SU-DHL-6 (cell line): Measurements from ENCODE around the gene GKN2.

Experiments
- CTCF ChIP-seq: fragments of 200-600 bp; sonication (generic); IDR thresholded peaks from one replicate; pipeline ENCODE4 v1.5.1; 2017; ENCODE audit warnings: antibody characterized with exemption, mild to moderate bottlenecking, low read length, moderate library complexity; ENCODE audit not compliant: insufficient read depth, poor library complexity, severe bottlenecking
- EZH2phosphoT487 ChIP-seq: fragments of 200-600 bp; sonication (generic), shearing (Covaris generic); conservative IDR thresholded peaks from 2 replicates; pipeline ENCODE4 v1.6.1; 2018; ENCODE audit warnings: mild to moderate bottlenecking, antibody characterized with exemption, low read length, moderate library complexity, mixed read lengths

GRCh38 chr2:68959001-68959400, 6.3 kb upstream of the GKN2 start:
- TF ChIP-seq CTCF: no peak
- no peak for TF ChIP-seq EZH2phosphoT487
